ENCODE results near the gene ZNF281.

- TF ChIP-seq POLR2A (IDR thresholded peaks at IDR 0.05; ENCODE audit: low read depth, low read length) (no peak), SPI1 (IDR thresholded peaks at IDR 0.05; ENCODE audit: low read depth, low read length) (no peak), POLR2AphosphoS5 (IDR thresholded peaks at IDR 0.05; ENCODE audit: low read depth, low read length) (no peak), TAF1 (IDR thresholded peaks at IDR 0.05; ENCODE audit: low read depth, low read length) (no peak), POU2F2 (IDR thresholded peaks at IDR 0.05; ENCODE audit: low read depth, low read length) (no peak)
Measured at GRCh38 chr1:200400556-200400955, 9.3 kb downstream of the ZNF281 start.

Data from GM12891 (cell line).